Glutamatergic neuron (in vitro differentiated cells): Measurements from ENCODE around the gene XRRA1. TPM values are rescaled to one million over a fixed set of nuclear protein-coding genes. Genes with fewer than 3 reads are reported as not detected.

Experiments
- DNase-seq: peaks from one replicate; pipeline ENCODE4 v3.0.0; 2022
- H3K27ac Mint-ChIP-seq: one replicate; pipeline ENCODE4 v1.8.0; 2020; ENCODE audit warnings: mild to moderate bottlenecking, mixed read lengths, inconsistent platforms; ENCODE audit not compliant: unreplicated experiment
- H3K27me3 Mint-ChIP-seq: one replicate; pipeline ENCODE4 v1.8.0; 2020; ENCODE audit warnings: mild to moderate bottlenecking, moderate library complexity, mixed read lengths, inconsistent platforms; ENCODE audit not compliant: unreplicated experiment
- H3K36me3 Mint-ChIP-seq: one replicate; pipeline ENCODE4 v1.8.0; 2020; ENCODE audit warnings: mild to moderate bottlenecking, mixed read lengths, inconsistent platforms; ENCODE audit not compliant: unreplicated experiment
- H3K4me1 Mint-ChIP-seq: one replicate; pipeline ENCODE4 v1.8.0; 2020; ENCODE audit warnings: mild to moderate bottlenecking, low read depth, mixed read lengths, inconsistent platforms; ENCODE audit not compliant: unreplicated experiment
- H3K4me3 Mint-ChIP-seq: one replicate; pipeline ENCODE4 v1.8.0; 2020; ENCODE audit warnings: mild to moderate bottlenecking, mixed read lengths, inconsistent platforms; ENCODE audit not compliant: unreplicated experiment
- H3K9me3 Mint-ChIP-seq: one replicate; pipeline ENCODE4 v1.8.0; 2020; ENCODE audit warnings: mild to moderate bottlenecking, moderate library complexity, mixed read lengths, inconsistent platforms; ENCODE audit not compliant: unreplicated experiment
- CTCF ChIP-seq: fragments of 200-600 bp; sonication (generic); IDR thresholded peaks from one replicate; pipeline ENCODE4 v1.5.0; 2021; ENCODE audit not compliant: partially characterized antibody, unreplicated experiment
- total RNA-seq: library from RNA; stranded (reverse); fragmentation: NEBNext Ultra II Directional; extraction: Animal tissue kit (Norgen Biotek cat#: 25700); gene quantifications from one replicate; pipeline ENCODE4 v1.2.1, GENCODE V29; 2021; ENCODE audit not compliant: unreplicated experiment

XRRA1 gene
- total RNA-seq, 1 donor from 2014 or later: 8.6 TPM

GRCh38 chr11:74933765-74934164 is 15.1 kb downstream of the XRRA1 start:
- no peaks in the 10 kb centered on the region for H3K36me3 Mint-ChIP-seq
- H3K4me1 Mint-ChIP-seq: no peaks in the 10 kb centered on the region
- TF ChIP-seq CTCF: no peak
- H3K9me3 Mint-ChIP-seq: no peaks in the 10 kb centered on the region
- DNase-seq: no peak
- peaks cover 2% of the 10 kb centered on the region for H3K27me3 Mint-ChIP-seq
- no peak overlapping the region for H3K4me3 Mint-ChIP-seq
- no peak overlapping the region for H3K27ac Mint-ChIP-seq

- no peak for TF ChIP-seq CTCF
- Mint-ChIP-seq H3K9me3 (no peaks in the 10 kb centered on the region), H3K27ac (no peak overlapping the region), H3K36me3 (no peaks in the 10 kb centered on the region), H3K4me1 (no peaks in the 10 kb centered on the region), H3K27me3 (peaks cover 2% of the 10 kb centered on the region), H3K4me3 (no peak overlapping the region)
- DNase-seq: no peak
Measured at GRCh38 chr11:74932797-74933196, 16.1 kb downstream of the XRRA1 start.

GRCh38 chr11:74932169-74932568 is 16.7 kb downstream of the XRRA1 start:
- no peak for TF ChIP-seq CTCF
- Mint-ChIP-seq H3K4me1 (no peaks in the 10 kb centered on the region), H3K4me3 (no peak overlapping the region), H3K36me3 (no peaks in the 10 kb centered on the region), H3K27me3 (peaks cover 2% of the 10 kb centered on the region), H3K27ac (no peak overlapping the region), H3K9me3 (no peaks in the 10 kb centered on the region)
- no peak for DNase-seq

GRCh38 chr11:74929431-74930363 is 19.2 kb downstream of the XRRA1 start:
- DNase-seq: peak; percentile 45

More at GRCh38 chr11:74929431-74930363, 19.2 kb downstream of the XRRA1 start:
- H3K4me1 Mint-ChIP-seq: no peaks in the 10 kb centered on the region
- no peaks in the 10 kb centered on the region for H3K36me3 Mint-ChIP-seq
- H3K9me3 Mint-ChIP-seq: no peaks in the 10 kb centered on the region
- no peak overlapping the region for H3K27ac Mint-ChIP-seq
- peak; percentile 85 for TF ChIP-seq CTCF
- H3K27me3 Mint-ChIP-seq: peaks cover 2% of the 10 kb centered on the region
- H3K4me3 Mint-ChIP-seq: no peak overlapping the region
